Measurements from ENCODE around the gene RBM39.
"Not testable (repeated sequence)": the region's sequence is repeated elsewhere in the genome, so short reads cannot be mapped to it uniquely, and the experiment has no call there.

RBM39 gene

GRCh38 chr20:35768731-35769664 lies 26.9 kb upstream of the RBM39 start:
- Mint-ChIP-seq H3K4me1 (peaks cover 61% of the 10 kb centered on the region), H3K36me3 (peaks cover 16% of the 10 kb centered on the region), H3K27me3 (no peaks in the 10 kb centered on the region), H3K9me3 (peaks cover 7% of the 10 kb centered on the region), H3K4me3 (peak overlapping the region; percentile 74), H3K27ac (peak overlapping the region; percentile 99)
- CTCF ChIA-PET: interaction anchor here (0.6 to 1.8 kb wide), 3 partner anchors 26 to 289 kb away, joined by 3 to 7 read pairs (median 3); partner anchors contain the start of gene RBM39
- peak; percentile 43 for DNase-seq

- Mint-ChIP-seq H3K27ac (peak overlapping the region; percentile 99), H3K27me3 (no peaks in the 10 kb centered on the region), H3K4me1 (peaks cover 50% of the 10 kb centered on the region), H3K9me3 (peaks cover 7% of the 10 kb centered on the region), H3K36me3 (peaks cover 9% of the 10 kb centered on the region), H3K4me3 (peak overlapping the region; percentile 74)
- DNase-seq: peak; percentile 81
- CTCF ChIA-PET: interaction anchor here (0.6 to 1.8 kb wide), 3 partner anchors 25 to 290 kb away, joined by 3 to 7 read pairs (median 3); partner anchors contain the start of gene RBM39
Measured at GRCh38 chr20:35767683-35768481, 25.8 kb upstream of the RBM39 start.

- H3K27ac Mint-ChIP-seq: peak overlapping the region; percentile 99
- no peaks in the 10 kb centered on the region for H3K27me3 Mint-ChIP-seq
- H3K4me1 Mint-ChIP-seq: peaks cover 51% of the 10 kb centered on the region
- no peak for DNase-seq
- H3K36me3 Mint-ChIP-seq: peaks cover 9% of the 10 kb centered on the region
- peaks cover 7% of the 10 kb centered on the region for H3K9me3 Mint-ChIP-seq
- H3K4me3 Mint-ChIP-seq: no peak overlapping the region
- CTCF ChIA-PET: no interaction called here
Measured at GRCh38 chr20:35766843-35767242, 24.8 kb upstream of the RBM39 start.

- H3K4me1 Mint-ChIP-seq: peaks cover 36% of the 10 kb centered on the region
- DNase-seq, H3K4me3 Mint-ChIP-seq, H3K36me3 Mint-ChIP-seq, CTCF ChIA-PET, H3K27me3 Mint-ChIP-seq, H3K27ac Mint-ChIP-seq, H3K9me3 Mint-ChIP-seq: not testable (repeated sequence)
Measured at GRCh38 chr20:35764936-35765335, 22.9 kb upstream of the RBM39 start.

GRCh38 chr20:35762461-35762860 lies 20.4 kb upstream of the RBM39 start:
- peaks cover 14% of the 10 kb centered on the region for H3K4me1 Mint-ChIP-seq
- H3K27me3 Mint-ChIP-seq: peaks cover 7% of the 10 kb centered on the region
- H3K27ac Mint-ChIP-seq: no peak overlapping the region
- DNase-seq: no peak
- H3K36me3 Mint-ChIP-seq: no peaks in the 10 kb centered on the region
- H3K4me3 Mint-ChIP-seq: no peak overlapping the region
- CTCF ChIA-PET: no interaction called here
- H3K9me3 Mint-ChIP-seq: no peaks in the 10 kb centered on the region

GRCh38 chr20:35761548-35761947 lies 19.5 kb upstream of the RBM39 start:
- DNase-seq, H3K4me1 Mint-ChIP-seq, H3K9me3 Mint-ChIP-seq, H3K4me3 Mint-ChIP-seq, H3K36me3 Mint-ChIP-seq, H3K27ac Mint-ChIP-seq, CTCF ChIA-PET: not testable (repeated sequence)
- H3K27me3 Mint-ChIP-seq: peaks cover 10% of the 10 kb centered on the region

GRCh38 chr20:35757098-35757705 lies 15.1 kb upstream of the RBM39 start:
- CTCF ChIA-PET: no interaction called here

GRCh38 chr20:35756404-35756803 lies 14.3 kb upstream of the RBM39 start:
- Mint-ChIP-seq H3K4me3 (no peak overlapping the region), H3K9me3 (no peaks in the 10 kb centered on the region), H3K27me3 (peaks cover 15% of the 10 kb centered on the region), H3K27ac (no peak overlapping the region), H3K36me3 (no peaks in the 10 kb centered on the region), H3K4me1 (peaks cover 3% of the 10 kb centered on the region)
- CTCF ChIA-PET: no interaction called here
- DNase-seq: no peak

More at GRCh38 chr20:35757098-35757705, 15.1 kb upstream of the RBM39 start:
- Mint-ChIP-seq H3K36me3 (no peaks in the 10 kb centered on the region), H3K27ac (no peak overlapping the region), H3K27me3 (peaks cover 15% of the 10 kb centered on the region), H3K9me3 (no peaks in the 10 kb centered on the region), H3K4me1 (peaks cover 3% of the 10 kb centered on the region), H3K4me3 (no peak overlapping the region)
- DNase-seq: no peak

GRCh38 chr20:35750611-35751010 lies 8.6 kb upstream of the RBM39 start:
- no peaks in the 10 kb centered on the region for H3K9me3 Mint-ChIP-seq
- no peaks in the 10 kb centered on the region for H3K4me1 Mint-ChIP-seq
- H3K27ac Mint-ChIP-seq: no peak overlapping the region
- H3K27me3 Mint-ChIP-seq: peaks cover 10% of the 10 kb centered on the region
- CTCF ChIA-PET: no interaction called here
- no peak for DNase-seq
- H3K36me3 Mint-ChIP-seq: no peaks in the 10 kb centered on the region
- no peak overlapping the region for H3K4me3 Mint-ChIP-seq

GRCh38 chr20:35744492-35744841 lies 2.4 kb upstream of the RBM39 start:
- Mint-ChIP-seq H3K4me1 (peaks cover 30% of the 10 kb centered on the region), H3K4me3 (peak overlapping the region; percentile 86), H3K27ac (peak overlapping the region; percentile 98), H3K36me3 (peaks cover 25% of the 10 kb centered on the region)
- H3K9me3 Mint-ChIP-seq, H3K27me3 Mint-ChIP-seq, DNase-seq: not testable (repeated sequence)
- CTCF ChIA-PET: interaction anchor here (1.3 to 1.9 kb wide), 3 partner anchors 26 to 209 kb away, joined by 3 to 6 read pairs (median 4); partner anchors contain the start of gene SCAND1

- Mint-ChIP-seq H3K27me3 (no peaks in the 10 kb centered on the region), H3K36me3 (peaks cover 28% of the 10 kb centered on the region), H3K4me1 (peaks cover 34% of the 10 kb centered on the region), H3K4me3 (peak overlapping the region; percentile 86), H3K27ac (peak overlapping the region; percentile 98), H3K9me3 (no peaks in the 10 kb centered on the region)
- peak; percentile 22 for DNase-seq
- CTCF ChIA-PET: interaction anchor here (1.0 to 2.4 kb wide), 6 partner anchors 25 to 210 kb away, joined by 3 to 21 read pairs (median 5); partner anchors contain the start of gene SCAND1
Measured at GRCh38 chr20:35743693-35744491, 1.8 kb upstream of the RBM39 start.

GRCh38 chr20:35742741-35743523 lies 872 bp upstream of the RBM39 start:
- CTCF ChIA-PET: interaction anchor here (0.8 to 2.4 kb wide), 4 partner anchors 26 to 211 kb away, joined by 3 to 21 read pairs (median 5); partner anchors contain the start of genes PHF20 and SCAND1
- peaks cover 38% of the 10 kb centered on the region for H3K36me3 Mint-ChIP-seq
- no peak for DNase-seq
- H3K4me1 Mint-ChIP-seq: peaks cover 44% of the 10 kb centered on the region
- peak overlapping the region; percentile 98 for H3K27ac Mint-ChIP-seq
- no peaks in the 10 kb centered on the region for H3K27me3 Mint-ChIP-seq
- no peaks in the 10 kb centered on the region for H3K9me3 Mint-ChIP-seq
- H3K4me3 Mint-ChIP-seq: peak overlapping the region; percentile 86

All from activated naive CD4-positive, alpha-beta T cell treated with anti-CD3 and anti-CD28 coated beads, Interleukin-2, amount 10 ng/mL, durations not matched to agents 7 days and 5 days (primary cell).